ENCODE data around the gene PPP2R5A.
"Not testable (repeated sequence)": the region's sequence is repeated elsewhere in the genome, so short reads cannot be mapped to it uniquely, and the experiment has no call there.

Gene PPP2R5A

DNA sequence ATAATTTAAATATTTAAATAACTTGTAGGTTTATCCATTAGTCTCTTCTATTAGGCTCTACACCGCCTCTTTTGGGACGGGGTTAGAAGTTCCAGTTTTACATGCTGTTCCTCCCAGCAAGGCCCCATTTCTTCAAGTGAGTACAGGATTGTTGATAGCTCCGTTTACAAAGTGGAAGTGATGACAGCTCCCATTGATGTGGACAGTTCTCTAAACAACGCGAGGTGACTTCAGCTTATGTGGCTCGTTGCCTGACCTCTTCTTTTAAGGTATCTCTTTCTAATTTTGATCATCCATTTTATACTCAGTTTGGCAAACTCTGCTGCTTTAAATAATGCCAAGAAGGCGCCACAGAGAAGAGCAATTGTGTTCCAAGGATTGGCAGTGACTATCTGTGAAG, 79.8 kb downstream of the PPP2R5A start:
- no peak for DNase-seq

DNA sequence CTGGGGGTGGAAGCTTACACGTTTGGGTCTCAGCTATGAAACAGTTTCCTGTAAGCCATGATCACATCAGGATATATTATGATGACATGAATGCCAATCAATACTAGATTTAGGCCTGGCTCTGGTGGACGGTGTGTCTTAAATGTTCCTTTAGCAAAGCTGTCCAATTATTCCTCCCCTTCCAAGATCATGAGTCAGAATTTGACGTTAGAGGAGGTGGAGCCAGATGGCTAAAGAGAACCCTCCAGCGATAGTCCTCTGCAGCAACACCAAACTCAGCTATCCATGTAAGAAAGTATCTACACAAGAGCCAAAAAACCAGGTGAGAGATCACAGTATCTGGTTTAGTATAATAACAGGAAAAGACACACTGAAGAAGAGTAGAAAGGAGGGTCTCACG, 81.7 kb downstream of the PPP2R5A start:
- DNase-seq = no peak

DNA sequence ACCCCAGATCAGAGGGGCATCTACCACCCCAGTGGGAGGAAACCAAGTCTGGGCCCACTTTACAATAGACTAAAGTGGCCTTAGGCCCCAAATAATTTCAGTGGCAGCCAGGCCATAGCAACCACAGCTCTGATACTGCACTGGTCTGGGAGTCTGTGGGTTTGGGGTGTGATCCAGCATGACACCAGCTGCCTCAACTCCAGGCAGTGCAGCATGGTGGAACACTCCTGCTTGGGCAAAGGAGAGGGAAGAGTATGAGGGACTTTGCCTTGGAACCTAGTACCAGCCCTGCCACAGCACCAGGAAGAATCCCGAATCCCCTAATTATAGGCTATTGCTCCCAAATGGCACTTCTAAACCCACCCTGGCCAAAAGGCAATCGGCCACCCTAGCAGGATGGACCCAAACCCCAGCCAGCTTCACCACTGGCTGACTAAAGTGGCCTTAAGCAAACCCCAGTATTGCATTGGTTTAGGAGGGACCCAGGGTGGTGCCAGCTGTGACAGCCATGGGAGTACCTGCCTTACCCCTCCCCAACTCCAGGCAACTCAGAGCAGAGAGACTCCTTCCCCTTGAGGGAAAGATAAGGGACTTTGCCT, 82.4 kb downstream of the PPP2R5A start:
- no peak for DNase-seq

DNA sequence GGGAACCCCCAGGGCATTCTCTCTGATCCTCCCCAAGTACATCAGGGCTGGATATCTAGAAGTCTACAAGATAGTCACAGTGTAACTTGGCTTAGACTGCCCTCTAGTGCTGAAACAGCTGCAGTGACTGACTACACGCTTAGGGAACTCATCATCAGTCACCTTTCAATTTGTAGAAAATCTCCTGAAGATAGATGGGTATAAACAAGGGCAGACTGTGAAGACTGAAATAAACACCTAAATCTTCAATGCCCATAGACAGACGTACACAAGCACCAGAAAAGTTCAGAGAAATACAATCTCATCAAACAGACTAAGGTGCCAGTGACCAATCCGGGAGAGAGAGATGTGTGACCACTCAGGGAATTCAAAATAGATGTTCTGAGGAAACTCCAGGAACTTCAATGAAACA, 82.9 kb downstream of the PPP2R5A start:
- peak; percentile 47 to 78 for DNase-seq

DNA sequence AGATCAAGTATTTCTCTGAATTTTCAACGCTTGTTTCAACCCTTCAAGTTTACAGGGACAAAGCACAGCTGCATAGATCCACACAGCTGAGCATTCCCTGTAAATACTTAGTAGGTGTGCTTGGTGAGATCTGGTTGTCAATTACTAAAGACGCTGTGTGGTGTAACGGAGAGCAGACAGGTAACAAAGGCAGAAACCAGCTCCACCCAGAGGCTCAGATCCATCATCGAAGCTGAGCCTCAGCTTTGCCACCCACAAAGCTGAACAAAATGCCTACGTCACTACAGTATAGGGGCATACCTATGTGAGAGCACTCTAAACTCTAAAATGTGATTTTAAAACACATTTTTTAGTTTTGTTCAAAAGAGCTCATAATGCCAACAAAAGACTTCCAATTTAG, 90.8 kb downstream of the PPP2R5A start:
- no peak for DNase-seq

DNA sequence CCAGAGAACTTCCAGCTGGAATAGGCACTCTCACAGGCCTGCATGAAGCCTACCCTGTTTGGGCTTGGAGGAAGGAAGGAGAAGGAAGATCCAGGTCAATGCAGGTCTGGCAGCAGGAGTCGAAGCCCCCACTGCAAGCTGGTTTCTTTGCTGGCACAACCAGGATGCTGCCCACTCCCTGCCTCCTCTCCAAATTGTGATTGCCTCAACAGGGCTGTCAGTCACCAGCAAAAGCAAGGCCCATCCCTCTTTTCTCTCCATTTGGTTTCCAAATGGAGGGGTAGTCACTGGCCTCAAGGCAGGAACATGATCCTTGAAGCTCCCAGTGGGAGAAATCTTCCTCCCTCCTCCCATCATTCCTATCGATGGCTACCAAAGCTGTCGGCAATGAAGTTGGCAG, 92.4 kb downstream of the PPP2R5A start:
- DNase-seq = no peak

DNA sequence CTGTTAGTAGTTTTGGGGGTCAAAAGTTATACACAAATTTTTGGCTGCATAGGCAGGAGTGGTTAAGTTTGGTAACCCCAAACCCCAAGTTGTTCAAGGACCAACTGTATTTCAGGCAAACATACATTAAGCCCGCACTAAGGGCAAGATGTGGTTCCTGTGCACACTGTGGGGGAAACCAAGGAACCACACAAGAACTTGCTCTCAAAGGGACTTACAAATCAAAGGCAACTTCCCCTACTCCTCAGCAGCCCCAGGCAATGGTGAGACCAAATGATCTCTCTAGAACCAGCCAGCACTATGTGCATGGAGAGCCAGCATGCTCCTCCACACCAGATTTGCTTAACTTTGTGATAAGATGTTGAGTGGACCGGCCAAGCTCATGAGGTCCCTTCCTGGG, 94.2 kb downstream of the PPP2R5A start:
- no peak for DNase-seq

DNA sequence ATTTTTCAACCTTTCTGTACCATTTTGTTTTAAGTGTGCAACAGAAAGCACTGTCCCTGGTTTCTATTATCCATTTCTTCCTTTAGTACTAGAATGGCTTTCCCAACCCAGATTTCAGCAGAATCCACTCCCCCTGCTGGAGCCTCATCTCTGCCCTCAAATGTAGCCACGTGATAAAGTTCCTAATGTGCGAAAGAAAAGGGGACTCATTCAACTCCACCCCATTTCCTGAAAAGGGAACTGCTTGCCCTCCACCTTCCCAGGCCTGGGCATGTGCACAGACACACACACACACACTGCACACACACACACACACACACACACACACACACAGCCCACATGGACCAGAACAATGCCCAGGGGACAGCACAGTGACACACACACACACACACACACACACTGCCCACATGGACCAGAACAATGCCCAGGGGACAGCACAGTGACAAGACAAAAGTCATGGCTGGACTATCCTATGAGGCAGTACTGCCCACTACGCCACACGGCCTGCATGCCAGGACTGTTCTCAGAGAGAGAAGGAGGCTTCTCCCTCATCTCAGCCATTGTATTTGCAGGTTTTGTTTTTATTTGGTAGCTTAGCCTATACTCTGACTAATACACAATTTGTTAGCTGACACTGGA, 96.3 kb downstream of the PPP2R5A start:
- no peak for DNase-seq

DNA sequence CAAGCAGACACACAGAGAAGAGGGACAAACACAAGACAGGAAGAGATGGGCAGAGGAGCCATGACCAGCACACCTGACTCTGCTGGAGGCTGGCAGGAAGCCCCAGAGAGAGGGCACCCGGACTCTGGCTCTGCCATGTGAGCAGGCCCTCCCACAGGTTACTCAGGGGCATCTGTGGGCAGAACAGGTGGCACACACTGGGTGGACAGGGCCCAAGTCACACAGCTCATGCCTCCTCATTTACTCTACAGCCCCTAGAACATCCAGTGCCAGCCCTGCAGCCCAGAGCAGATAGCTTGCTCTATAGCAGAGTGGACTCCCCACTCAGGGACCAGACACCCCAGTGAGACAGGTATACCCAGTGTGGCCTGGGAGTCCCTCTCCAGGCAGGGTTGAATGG, 100.8 kb downstream of the PPP2R5A start:
- DNase-seq = no peak

DNA sequence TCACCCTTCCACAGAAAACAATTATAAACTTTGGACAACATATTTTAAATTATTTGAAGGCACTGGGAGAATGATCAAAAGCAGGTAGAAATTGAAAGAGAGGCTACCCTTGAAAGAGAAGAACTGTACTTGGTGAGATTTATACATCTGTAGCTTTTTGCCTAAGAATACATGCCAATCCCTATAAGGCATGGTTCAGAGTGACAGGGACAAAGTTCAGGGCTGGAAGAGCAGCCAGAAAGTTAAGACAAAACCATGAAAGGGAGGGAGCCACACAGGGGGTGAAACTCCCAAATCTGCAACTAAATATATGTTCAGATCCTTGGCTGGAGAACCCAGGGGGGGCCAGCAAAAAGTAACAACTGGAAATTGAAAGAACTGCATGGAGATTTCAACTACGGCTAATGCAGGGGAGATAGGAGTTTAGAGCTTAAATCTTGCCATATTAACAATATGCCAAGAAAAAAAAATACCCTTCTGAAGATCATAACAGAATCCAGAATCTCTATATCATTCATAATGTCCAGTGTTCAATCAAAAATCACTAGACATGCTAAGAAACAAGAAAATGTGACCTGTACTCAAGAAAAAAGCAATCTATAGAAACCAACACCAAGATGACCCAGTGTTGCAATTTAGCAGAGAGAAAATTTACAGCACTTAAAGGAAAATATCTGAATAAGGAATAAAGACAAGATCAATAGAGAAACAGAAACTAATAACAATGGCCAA, 103.9 kb downstream of the PPP2R5A start:
- DNase-seq = no peak

DNA sequence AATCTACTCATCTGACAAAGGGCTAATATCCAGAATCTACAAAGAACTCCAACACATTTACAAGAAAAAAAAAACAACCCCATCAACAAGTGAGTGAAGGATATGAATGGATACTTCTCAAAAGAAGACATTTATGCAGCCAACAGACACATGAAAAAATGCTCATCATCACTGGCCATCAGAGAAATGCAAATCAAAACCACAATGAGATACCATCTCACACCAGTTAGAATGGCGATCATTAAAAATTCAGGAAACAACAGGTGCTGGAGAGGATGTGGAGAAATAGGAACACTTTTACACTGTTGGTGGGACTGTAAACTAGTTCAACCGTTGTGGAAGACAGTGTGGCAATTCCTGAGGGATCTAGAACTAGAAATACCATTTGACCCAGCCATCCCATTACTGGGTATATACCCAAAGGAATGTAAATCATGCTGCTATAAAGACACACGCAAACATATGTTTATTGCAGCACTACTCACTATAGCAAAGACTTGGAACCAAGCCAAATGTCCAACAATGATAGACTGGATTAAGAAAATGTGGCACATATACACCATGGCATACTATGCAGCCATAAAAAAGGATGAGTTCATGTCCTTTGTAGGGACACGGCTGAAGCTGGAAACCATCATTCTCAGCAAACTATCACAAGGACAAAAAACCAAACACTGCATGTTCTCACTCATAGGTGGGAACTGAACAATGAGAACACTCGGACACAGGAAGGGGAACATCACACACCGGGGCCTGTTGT, 110.6 kb downstream of the PPP2R5A start:
- DNase-seq = not testable (repeated sequence)

DNA sequence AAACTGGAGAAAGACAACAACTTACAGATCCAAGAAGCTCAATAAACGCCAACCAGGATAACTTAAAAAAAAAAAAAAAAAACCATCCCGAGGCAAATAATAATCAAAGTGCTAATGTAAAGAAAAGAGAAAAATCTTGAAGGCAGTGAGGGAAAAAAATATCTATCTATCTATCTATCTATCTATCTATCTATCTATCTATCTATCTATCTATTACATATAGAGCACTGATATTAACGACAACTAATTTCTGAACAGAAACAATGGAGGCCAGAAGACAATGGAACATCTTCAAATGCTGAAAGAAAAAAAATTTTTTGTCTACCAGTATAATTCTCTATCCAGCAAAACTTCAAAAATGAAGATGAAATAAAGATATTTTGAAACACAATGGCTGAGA, 111.4 kb downstream of the PPP2R5A start:
- DNase-seq = no peak

DNA sequence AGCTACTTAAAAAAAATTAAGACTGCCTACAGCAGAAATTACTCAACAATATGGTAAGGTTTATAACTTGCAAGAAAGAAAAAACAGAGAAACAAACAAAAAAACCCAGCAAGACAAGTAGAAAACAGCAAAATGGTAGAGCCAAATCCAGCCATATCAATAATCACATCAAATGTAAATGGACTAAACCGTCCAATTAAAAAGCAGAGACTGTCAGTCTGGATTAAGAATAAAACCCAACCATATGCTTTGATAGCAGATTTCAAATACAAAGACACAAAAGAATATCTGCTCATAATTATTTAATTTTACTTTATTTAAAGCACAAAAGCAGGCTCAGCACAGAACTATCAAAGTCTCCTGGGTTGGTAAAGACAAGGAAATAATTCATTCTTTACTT, 112.0 kb downstream of the PPP2R5A start:
- DNase-seq = no peak

DNA sequence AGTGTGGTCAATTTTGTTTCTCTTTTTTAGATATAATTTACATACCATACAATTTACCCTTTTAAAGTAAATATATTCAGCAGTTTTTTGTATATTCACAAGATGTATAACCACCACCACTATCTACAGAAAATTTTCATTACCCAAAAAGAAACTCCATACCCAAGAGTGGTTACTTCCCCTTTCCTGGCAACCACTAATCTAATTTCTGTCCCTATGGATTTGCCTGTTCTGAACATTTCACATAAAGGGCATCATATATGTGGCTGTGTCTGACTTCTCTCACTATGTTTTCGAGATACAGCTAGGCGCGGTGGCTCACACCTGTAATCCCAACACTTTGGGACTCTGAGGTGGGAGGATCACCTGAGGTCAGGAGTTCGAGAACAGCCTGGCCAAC, 115.8 kb downstream of the PPP2R5A start:
- no peak for DNase-seq

DNA sequence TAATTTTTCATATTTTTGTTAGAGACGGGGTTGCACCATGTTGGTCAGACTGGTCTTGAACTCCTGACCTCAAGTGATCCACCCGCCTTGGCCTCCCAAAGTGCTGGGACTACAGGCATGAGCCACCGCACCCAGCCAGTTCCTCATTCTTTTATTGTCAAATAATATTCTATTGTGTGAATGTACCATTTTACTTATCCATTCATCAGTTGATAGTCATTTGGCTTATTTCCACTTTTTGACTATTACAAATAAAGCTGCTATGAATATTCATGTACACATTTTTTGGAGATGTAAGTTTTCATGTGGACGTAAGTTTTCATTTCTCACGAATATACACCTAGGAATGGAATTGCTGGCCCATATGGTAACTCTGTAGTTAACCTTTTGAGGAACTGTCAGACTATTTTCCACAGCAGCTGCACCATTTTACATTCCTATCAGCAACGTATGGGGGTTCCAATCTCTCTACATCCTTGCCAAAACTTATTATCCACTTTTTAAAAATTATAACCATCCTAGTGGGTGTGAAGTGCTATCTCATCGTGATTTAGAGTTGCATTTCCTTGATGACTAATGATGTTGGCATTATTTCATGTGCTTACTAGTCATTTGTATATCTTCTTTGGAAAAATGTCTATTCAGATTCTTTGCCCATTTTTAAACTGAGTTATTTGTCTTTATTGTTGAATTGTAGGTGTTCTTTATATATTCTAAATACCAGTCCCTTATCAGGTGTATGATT, 116.8 kb downstream of the PPP2R5A start:
- DNase-seq = no peak

DNA sequence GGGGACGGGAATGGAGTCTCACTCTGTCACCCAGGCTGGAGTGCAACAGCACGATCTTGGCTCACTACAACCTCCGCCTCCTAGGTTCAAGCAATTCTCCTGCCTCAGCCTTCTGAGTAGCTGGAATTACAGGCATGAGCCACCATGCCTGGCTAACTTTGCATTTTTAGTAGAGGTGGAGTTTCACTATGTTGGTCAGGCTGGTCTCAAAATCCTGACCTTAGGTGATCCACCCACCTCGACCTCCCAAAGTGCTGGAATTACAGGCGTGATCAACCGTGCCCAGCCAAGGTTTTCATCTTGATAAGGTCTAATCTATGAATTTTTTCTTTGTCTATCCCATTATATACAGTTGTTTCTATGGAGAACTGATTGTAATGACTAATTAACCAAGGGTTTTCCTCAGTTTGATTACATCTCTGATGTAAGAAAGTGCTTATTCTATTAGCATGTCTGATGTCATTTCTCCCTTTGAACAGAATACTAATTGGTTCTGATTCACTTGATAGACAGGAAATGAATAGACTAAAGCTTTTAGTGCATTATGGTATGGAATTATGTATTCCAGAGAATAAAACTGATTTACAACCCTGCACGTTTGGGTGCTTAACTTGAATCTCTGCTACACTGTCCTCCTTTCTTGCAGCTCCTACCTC, 117.6 kb downstream of the PPP2R5A start:
- no peak for DNase-seq

DNA sequence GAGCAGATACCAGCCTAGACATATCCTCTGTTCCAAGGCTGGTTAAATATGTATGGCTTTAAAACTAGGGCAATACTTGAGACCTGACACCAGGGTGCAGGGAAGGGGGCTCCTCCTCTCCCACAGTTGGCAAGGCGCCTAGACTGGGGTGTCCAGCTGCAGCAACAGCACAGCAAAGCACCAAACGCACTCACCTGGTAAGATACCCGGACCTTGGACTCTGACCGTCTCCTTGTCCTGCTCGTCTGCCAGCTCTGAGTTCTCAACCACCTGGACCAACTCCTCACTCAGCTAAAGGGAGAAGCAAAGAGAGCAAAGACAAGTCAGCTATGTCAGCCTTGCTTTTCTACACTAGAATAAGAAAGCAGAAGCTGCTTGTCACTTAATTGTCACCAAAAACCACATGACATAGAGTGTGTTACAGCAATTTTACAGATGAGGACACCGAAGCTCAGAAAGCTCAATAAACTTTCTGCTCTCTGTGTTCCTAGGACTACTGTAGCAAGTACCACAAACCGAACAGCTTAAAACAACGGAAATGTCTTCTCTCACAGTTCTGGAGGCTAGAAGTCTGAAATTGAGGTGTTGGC, 125.1 kb downstream of the PPP2R5A start:
- DNase-seq = no peak

All from CD4-positive, alpha-beta T cell treated with Interferon alpha-2 for 1 hour (primary cell).